IMR-90 (cell line): ENCODE measurements around the gene SLC8A1. TPM values are rescaled to one million over a fixed set of nuclear protein-coding genes. Genes with fewer than 3 reads are reported as not detected.

Experiments used
- ATAC-seq: fragments of 200-7000 bp; cut with Tn5 transposase; 2 replicates; pipeline ENCODE4 v1.9.1; 2020; ENCODE audit warnings: low read depth, mild to moderate bottlenecking, moderate library complexity
- BruUV-seq: library from RNA; stranded (reverse); fragments of 400-500 nt; replicated peaks from 2 replicates; lab custom pipeline; 2021; lab: Mats Ljungman, UMichigan
- CTCF ChIA-PET: fragments of 300-600 bp; formaldehyde crosslinking; extraction: SDS; loops from one replicate; lab custom pipeline; 2021; ENCODE audit warnings: antibody characterized with exemption; lab: Yijun Ruan, JAX
- POLR2A ChIA-PET: fragments of 300-600 bp; sonication (Branson Sonifier 250); formaldehyde crosslinking; loops from one replicate; lab custom pipeline; 2022; ENCODE audit warnings: antibody characterized with exemption; ENCODE audit not compliant: unreplicated experiment; lab: Charles Lee
- DNase-seq: peaks from one replicate; pipeline ENCODE4 v3.0.0; 2013
- H2AFZ ChIP-seq: replicated peaks from 2 replicates; pipeline ENCODE3; 2013; ENCODE audit warnings: low read length, mild to moderate bottlenecking; ENCODE audit not compliant: poor library complexity
- H2AK5ac ChIP-seq: 2 replicates; pipeline ENCODE4 v1.6.1; 2013; ENCODE audit warnings: low read depth, low read length, inconsistent platforms
- H2AK9ac ChIP-seq: replicated peaks from 2 replicates; pipeline ENCODE3; 2013; ENCODE audit warnings: mild to moderate bottlenecking, low read depth, low read length, moderate library complexity; ENCODE audit not compliant: poor library complexity
- H2BK120ac ChIP-seq: 2 replicates; pipeline ENCODE4 v1.6.1; 2013; ENCODE audit warnings: low read depth, low read length, inconsistent platforms
- H2BK15ac ChIP-seq: 3 replicates; pipeline ENCODE4 v1.6.1; 2013; ENCODE audit warnings: low read depth, low read length, inconsistent platforms
- H2BK20ac ChIP-seq: 2 replicates; pipeline ENCODE4 v1.6.1; 2013; ENCODE audit warnings: low read depth, mild to moderate bottlenecking, inconsistent platforms, low read length, moderate library complexity
- H2BK5ac ChIP-seq: 2 replicates; pipeline ENCODE4 v1.6.1; 2013; ENCODE audit warnings: mild to moderate bottlenecking, low read depth, low read length, inconsistent platforms; ENCODE audit not compliant: poor library complexity, severe bottlenecking
- H3K14ac ChIP-seq: replicated peaks from 2 replicates; pipeline ENCODE4 v1.6.1; 2013; ENCODE audit warnings: low read depth, low read length, inconsistent platforms
- H3K18ac ChIP-seq: 2 replicates; pipeline ENCODE4 v1.6.1; 2013; ENCODE audit warnings: low read depth, low read length, control low read depth
- H3K23ac ChIP-seq: 2 replicates; pipeline ENCODE4 v1.6.1; 2013; ENCODE audit warnings: low read depth, low read length, inconsistent platforms
- H3K27ac ChIP-seq: 2 replicates; pipeline ENCODE4 v1.5.1; 2013; ENCODE audit warnings: mild to moderate bottlenecking, control low read depth, low read length; ENCODE audit not compliant: insufficient read depth
- H3K27me3 ChIP-seq: 2 replicates; pipeline ENCODE4 v1.6.1; 2013; ENCODE audit warnings: low read length; ENCODE audit not compliant: control insufficient read depth, insufficient read depth
- H3K36me3 ChIP-seq: 2 replicates; pipeline ENCODE4 v1.6.1; 2013; ENCODE audit warnings: low read length, mixed read lengths; ENCODE audit not compliant: control insufficient read depth, insufficient read depth
- H3K4ac ChIP-seq: 2 replicates; pipeline ENCODE4 v1.6.1; 2013; ENCODE audit warnings: low read depth, low read length, inconsistent platforms
- H3K4me1 ChIP-seq: 2 replicates; pipeline ENCODE4 v1.6.1; 2013; ENCODE audit warnings: low read length, mixed read lengths; ENCODE audit not compliant: control insufficient read depth, insufficient read depth
- H3K4me2 ChIP-seq: 2 replicates; pipeline ENCODE4 v1.6.1; 2013; ENCODE audit warnings: low read depth, mild to moderate bottlenecking, control low read depth, low read length, moderate library complexity
- H3K4me3 ChIP-seq: 2 replicates; pipeline ENCODE4 v1.5.1; 2013; ENCODE audit warnings: low read depth, mild to moderate bottlenecking, control low read depth, low read length, moderate library complexity; ENCODE audit not compliant: insufficient read depth
- H3K56ac ChIP-seq: 2 replicates; pipeline ENCODE4 v1.6.1; 2013; ENCODE audit warnings: low read length, inconsistent platforms; ENCODE audit not compliant: insufficient read depth; ENCODE audit errors: extremely low read depth
- H3K79me1 ChIP-seq, 2 experiments: 2 replicates each; pipeline ENCODE4 v1.6.1; 2013; ENCODE audit warnings: low read length in 2 of 2, inconsistent platforms in 1 of 2, low read depth in 1 of 2
- H3K9ac ChIP-seq: 2 replicates; pipeline ENCODE4 v1.6.1; 2013; ENCODE audit warnings: low read depth, low read length, control low read depth
- H3K9me1 ChIP-seq: 2 replicates; pipeline ENCODE4 v1.6.1; 2013; ENCODE audit warnings: low read length, inconsistent platforms; ENCODE audit not compliant: insufficient read depth
- H3K9me3 ChIP-seq: 2 replicates; pipeline ENCODE4 v1.6.1; 2013; ENCODE audit warnings: low read length; ENCODE audit not compliant: control insufficient read depth, insufficient read depth
- H4K20me1 ChIP-seq: 2 replicates; pipeline ENCODE4 v1.6.1; 2013; ENCODE audit warnings: low read length, inconsistent platforms; ENCODE audit not compliant: insufficient read depth
- H4K5ac ChIP-seq: 2 replicates; pipeline ENCODE4 v1.6.1; 2013; ENCODE audit warnings: mild to moderate bottlenecking, low read depth, low read length, control low read depth
- H4K8ac ChIP-seq, 2 experiments: 2 replicates each; pipeline ENCODE4 v1.6.1; 2013; ENCODE audit warnings: low read depth in 2 of 2, low read length in 2 of 2, control low read depth in 1 of 2, inconsistent platforms in 1 of 2
- H4K91ac ChIP-seq: 2 replicates; pipeline ENCODE4 v1.6.1; 2013; ENCODE audit warnings: low read depth, low read length, inconsistent platforms; ENCODE audit not compliant: insufficient read depth
- CEBPB ChIP-seq: IDR thresholded peaks from 2 replicates; pipeline ENCODE4 v1.6.1; 2012; ENCODE audit warnings: low read depth, low read length, improper control_type of control experiment
- MAFK ChIP-seq: IDR thresholded peaks from 2 replicates; pipeline ENCODE4 v1.6.1; 2012; ENCODE audit warnings: low read depth, low read length, improper control_type of control experiment
- MAZ ChIP-seq: IDR thresholded peaks from 2 replicates; pipeline ENCODE4 v1.6.1; 2012; ENCODE audit warnings: low read depth, mild to moderate bottlenecking, low read length, improper control_type of control experiment, moderate library complexity, borderline replicate concordance
- MXI1 ChIP-seq: IDR thresholded peaks from 2 replicates; pipeline ENCODE4 v1.6.1; 2012; ENCODE audit warnings: low read depth, mild to moderate bottlenecking, low read length, moderate library complexity, borderline replicate concordance
- POLR2A ChIP-seq: IDR thresholded peaks from 2 replicates; pipeline ENCODE4 v1.6.1; 2012; ENCODE audit warnings: mild to moderate bottlenecking, low read depth, low read length
- SMC3 ChIP-seq: fragments of 150-350 bp; IDR thresholded peaks from 2 replicates; pipeline ENCODE4 v1.6.1; 2016; ENCODE audit warnings: low read depth, mild to moderate bottlenecking, antibody characterized with exemption, low read length, moderate library complexity
- WGBS, 2 experiments: methylation state at CpG; one replicate each; pipeline versions ENCODE4 v1.1.5 to v1.1.7; 2013; ENCODE audit warnings: missing lambda C conversion rate in 2 of 2; ENCODE audit not compliant: insufficient read length in 1 of 2; ENCODE audit errors: extremely low coverage in 2 of 2; 5-methylcytosine and 5-hydroxymethylcytosine counted together
- dilution Hi-C: fragments of 300-500 bp; cut with HindIII; formaldehyde crosslinking; loops from one replicate; pipeline ENCODE4 v1.14.3; 2018; ENCODE audit warnings: low sequenced_read_pairs; ENCODE audit not compliant: unreplicated experiment
- in situ Hi-C: fragments of 300-500 bp; cut with MboI; formaldehyde crosslinking; loops from 3 replicates; pipeline ENCODE4 v1.14.3; 2019; ENCODE audit warnings: low sequenced_read_pairs, inconsistent platforms, mixed read lengths
- intact Hi-C: fragments of 100-400 bp; cut with micrococcal nuclease; formaldehyde crosslinking; loops from 2 replicates; pipeline ENCODE4 v1.10.0; 2022
- polyA plus RNA-seq, 3 experiments: library from polyadenylated mRNA; depleted of rRNA; stranded (reverse); fragments of >200 nt; gene quantifications; 2 replicates each; pipeline ENCODE4 v1.2.3, GENCODE V29; 2012; ENCODE audit warnings: low replicate concordance in 1 of 3
- total RNA-seq: library from RNA; depleted of rRNA; stranded (reverse); fragments of >200 nt; gene quantifications from 2 replicates; pipeline ENCODE4 v1.2.3, GENCODE V29; 2012

The SLC8A1 gene
- total and polyA plus RNA-seq, 2 of the 4 experiments (the other 2 are of a cell fraction): 7.7 to 57.0 TPM

- dilution Hi-C loops: no loop called here
- BruUV-seq: no TSS peak
Observed at GRCh38 chr2:40187054-40187453, 264.8 kb downstream of the SLC8A1 start.

More at GRCh38 chr2:40187054-40187453, 264.8 kb downstream of the SLC8A1 start:
- Histone ChIP-seq H2BK15ac (no peak overlapping the region), H3K56ac (no peak overlapping the region), H2AFZ (no peak overlapping the region), H4K8ac (no peak overlapping the region), H3K14ac (no peak overlapping the region), H2AK9ac (no peak overlapping the region), H3K36me3 (no peaks in the 10 kb centered on the region), H2BK5ac (no peak overlapping the region), H3K9ac (no peak overlapping the region), H3K4ac (no peak overlapping the region), H3K18ac (no peak overlapping the region), H2BK120ac (no peak overlapping the region), H3K4me2 (no peak overlapping the region), H4K20me1 (no peaks in the 10 kb centered on the region), H3K4me3 (no peak overlapping the region), H4K91ac (no peak overlapping the region), H3K27me3 (no peaks in the 10 kb centered on the region), H2AK5ac (no peak overlapping the region), H3K27ac (no peak overlapping the region), H3K79me1 (peaks cover 0 to 2% of the 10 kb centered on the region in 2 experiments; a peak in 1 of 4 replicates), H2BK20ac (no peak overlapping the region), H3K9me1 (no peaks in the 10 kb centered on the region; the same call in 1 of the 2 replicates), H3K4me1 (no peaks in the 10 kb centered on the region), H3K9me3 (no peaks in the 10 kb centered on the region), H4K5ac (no peak overlapping the region), H3K23ac (no peak overlapping the region)
- no CpG with 5 or more reads among the region's 5 CpGs for WGBS, 2 experiments
- in situ Hi-C loops (no loop called here), intact Hi-C loops (no loop called here)
- ChIA-PET POLR2A (no interaction called here), CTCF (no interaction called here)
- DNase-seq (no peak), ATAC-seq (no peak)
- no peak for TF ChIP-seq POLR2A
- TF ChIP-seq CEBPB: no peak
- no peak for TF ChIP-seq MAFK
- no peak for TF ChIP-seq MXI1
- TF ChIP-seq MAZ: no peak
- TF ChIP-seq SMC3: no peak
